CD4-positive, alpha-beta T cell treated with Interleukin-6 at 100 ng/mL for 8 hours (primary cell): ENCODE results near the gene ARGFX.
"Not testable (repeated sequence)": the region's sequence is repeated elsewhere in the genome, so short reads cannot be mapped to it uniquely, and the experiment has no call there.

Experiments
- DNase-seq: peaks from one replicate; pipeline ENCODE4 v3.0.0-alpha.2; 2020; ENCODE audit warnings: mixed read lengths, low spot score

The ARGFX gene

GRCh38 chr3:121599900-121600299, 32.2 kb downstream of the ARGFX start:
- DNase-seq, result not testable (repeated sequence)

GRCh38 chr3:121601212-121601812, 33.6 kb downstream of the ARGFX start:
- DNase-seq, result no peak

- DNase-seq, result no peak
Measured at GRCh38 chr3:121604759-121605158, 37.0 kb downstream of the ARGFX start.

- DNase-seq, result no peak
Measured at GRCh38 chr3:121606106-121606505, 38.4 kb downstream of the ARGFX start.
